Smooth muscle cell (in vitro differentiated cells): ENCODE results near the gene SRI. TPM values are rescaled to one million over a fixed set of nuclear protein-coding genes. Genes with fewer than 3 reads are reported as not detected.

ENCODE experiments used
- DNase-seq: peaks from one replicate; lab custom pipeline; 2025; ENCODE audit not compliant: unreplicated experiment; lab: John Stamatoyannopoulos, UW
- H2AFZ ChIP-seq: fragments of 200-600 bp; sonication (generic); 2 replicates; pipeline ENCODE4 v1.6.0; 2016; ENCODE audit warnings: antibody characterized with exemption, low read depth, mild to moderate bottlenecking
- H3F3A ChIP-seq: fragments of 200-600 bp; sonication (generic); 2 replicates; pipeline ENCODE4 v1.6.0; 2017; ENCODE audit warnings: antibody characterized with exemption, low read depth
- H3K27ac ChIP-seq: fragments of 200-600 bp; sonication (generic); 2 replicates; pipeline ENCODE4 v1.5.1; 2016; ENCODE audit warnings: low read depth, mild to moderate bottlenecking
- H3K27me3 ChIP-seq: fragments of 200-600 bp; sonication (generic); 2 replicates; pipeline ENCODE4 v1.6.1; 2016; ENCODE audit warnings: low read depth, mild to moderate bottlenecking
- H3K36me3 ChIP-seq: fragments of 200-600 bp; sonication (generic); 2 replicates; pipeline ENCODE4 v1.5.1; 2016; ENCODE audit warnings: low read depth
- H3K4me1 ChIP-seq: fragments of 200-600 bp; sonication (generic); 2 replicates; pipeline ENCODE4 v1.5.1; 2016; ENCODE audit warnings: low read depth
- H3K4me2 ChIP-seq: fragments of 200-600 bp; sonication (generic); 2 replicates; pipeline ENCODE4 v1.6.0; 2016; ENCODE audit warnings: mild to moderate bottlenecking
- H3K4me3 ChIP-seq: fragments of 200-600 bp; sonication (generic); 2 replicates; pipeline ENCODE4 v1.5.1; 2016; ENCODE audit warnings: mild to moderate bottlenecking
- H3K79me2 ChIP-seq: fragments of 200-600 bp; sonication (generic); 2 replicates; pipeline ENCODE4 v1.6.0; 2016; ENCODE audit warnings: low read depth, mild to moderate bottlenecking
- H3K9ac ChIP-seq: fragments of 200-600 bp; sonication (generic); 2 replicates; pipeline ENCODE4 v1.6.0; 2016; ENCODE audit warnings: low read depth
- H3K9me3 ChIP-seq: fragments of 200-600 bp; sonication (generic); replicated peaks from 2 replicates; pipeline ENCODE4 v1.5.1; 2016; ENCODE audit warnings: low read depth
- H4K20me1 ChIP-seq: fragments of 200-600 bp; sonication (generic); 2 replicates; pipeline ENCODE4 v1.6.0; 2016; ENCODE audit warnings: low read depth
- CTCF ChIP-seq: fragments of 200-600 bp; sonication (generic); IDR thresholded peaks from 2 replicates; pipeline ENCODE4 v1.5.1; 2017; ENCODE audit warnings: borderline replicate concordance, mild to moderate bottlenecking, antibody characterized with exemption; ENCODE audit not compliant: insufficient read depth, poor library complexity, severe bottlenecking
- WGBS: methylation state at CpG from one replicate; pipeline ENCODE4 v1.1.7; 2016; ENCODE audit warnings: low lambda C conversion rate; 5-methylcytosine and 5-hydroxymethylcytosine counted together
- polyA plus RNA-seq: library from polyadenylated mRNA; unstranded; fragments of >200 nt; fragmentation: Nextera tagmentation; extraction: Ambion mirVana; gene quantifications from 2 replicates; pipeline ENCODE4 v1.2.1, GENCODE V29; 2016
- total RNA-seq: library from RNA; depleted of rRNA; stranded (reverse); fragments of >200 nt; gene quantifications from 2 replicates; pipeline ENCODE4 v1.2.3, GENCODE V29; 2014

The SRI gene
- total and polyA plus RNA-seq, 2 experiments from 2014 or later: 75.2 to 175 TPM

GRCh38 chr7:88172842-88173241 lies 47.0 kb downstream of the SRI start:
- TF ChIP-seq CTCF: no peak
- no peak overlapping the region for H3K9ac ChIP-seq
- H3K9me3 ChIP-seq: no peaks in the 10 kb centered on the region
- H3K4me2 ChIP-seq: no peak overlapping the region
- no peak overlapping the region for H2AFZ ChIP-seq
- no peaks in the 10 kb centered on the region for H3K4me1 ChIP-seq
- H3K36me3 ChIP-seq: no peaks in the 10 kb centered on the region
- WGBS: 93% methylated on average over 4 of the region's 4 CpGs
- no peaks in the 10 kb centered on the region for H3K27me3 ChIP-seq
- H3K4me3 ChIP-seq: no peak overlapping the region
- H3K79me2 ChIP-seq: no peaks in the 10 kb centered on the region
- H4K20me1 ChIP-seq: no peaks in the 10 kb centered on the region
- H3K27ac ChIP-seq: no peak overlapping the region
- no peaks in the 10 kb centered on the region for H3F3A ChIP-seq
- no peak for DNase-seq

- H3K4me1 ChIP-seq: no peaks in the 10 kb centered on the region
- H3K9ac ChIP-seq: no peak overlapping the region
- no peak overlapping the region for H3K4me2 ChIP-seq
- no peak overlapping the region for H2AFZ ChIP-seq
- peak; percentile 52 for TF ChIP-seq CTCF
- 61% methylated on average over 1 of the region's 1 CpG for WGBS
- no peak overlapping the region for H3K4me3 ChIP-seq
- no peaks in the 10 kb centered on the region for H3K27me3 ChIP-seq
- H3K79me2 ChIP-seq: no peaks in the 10 kb centered on the region
- no peaks in the 10 kb centered on the region for H3F3A ChIP-seq
- no peaks in the 10 kb centered on the region for H3K9me3 ChIP-seq
- H3K36me3 ChIP-seq: no peaks in the 10 kb centered on the region
- H3K27ac ChIP-seq: no peak overlapping the region
- no peak for DNase-seq
- H4K20me1 ChIP-seq: no peaks in the 10 kb centered on the region
Observed at GRCh38 chr7:88169717-88170320, 50.0 kb downstream of the SRI start.

- H3K4me1 ChIP-seq: no peaks in the 10 kb centered on the region
- no peaks in the 10 kb centered on the region for H3F3A ChIP-seq
- no peak overlapping the region for H3K27ac ChIP-seq
- TF ChIP-seq CTCF: no peak
- H3K4me3 ChIP-seq: no peak overlapping the region
- DNase-seq: no peak
- no peak overlapping the region for H2AFZ ChIP-seq
- 91% methylated on average over 2 of the region's 2 CpGs for WGBS
- no peaks in the 10 kb centered on the region for H3K79me2 ChIP-seq
- H3K27me3 ChIP-seq: no peaks in the 10 kb centered on the region
- H3K9ac ChIP-seq: no peak overlapping the region
- H4K20me1 ChIP-seq: no peaks in the 10 kb centered on the region
- H3K4me2 ChIP-seq: no peak overlapping the region
- no peaks in the 10 kb centered on the region for H3K9me3 ChIP-seq
- no peaks in the 10 kb centered on the region for H3K36me3 ChIP-seq
Observed at GRCh38 chr7:88167721-88168120, 52.1 kb downstream of the SRI start.

- WGBS: 91% methylated on average over 2 of the region's 2 CpGs
- Histone ChIP-seq H3K27me3 (no peaks in the 10 kb centered on the region), H3K27ac (no peak overlapping the region), H3K4me3 (no peak overlapping the region), H3F3A (no peaks in the 10 kb centered on the region), H3K79me2 (no peaks in the 10 kb centered on the region), H3K4me1 (no peaks in the 10 kb centered on the region), H2AFZ (no peak overlapping the region), H3K9ac (no peak overlapping the region), H3K9me3 (no peaks in the 10 kb centered on the region), H3K36me3 (no peaks in the 10 kb centered on the region), H3K4me2 (no peak overlapping the region), H4K20me1 (no peaks in the 10 kb centered on the region)
- TF ChIP-seq CTCF: no peak
- no peak for DNase-seq
Observed at GRCh38 chr7:88167223-88167622, 52.6 kb downstream of the SRI start.
